K562 (cell line): ENCODE measurements around the gene MEF2B. TPM values are rescaled to one million over a fixed set of nuclear protein-coding genes. Genes with fewer than 3 reads are reported as not detected.

Experiments used
- ATAC-seq: fragments of 200-7000 bp; cut with Tn5 transposase; 3 replicates; pipeline ENCODE4 v1.9.1; 2020; ENCODE audit warnings: moderate library complexity
- BruUV-seq: library from RNA; stranded (reverse); fragments of 400-500 nt; replicated peaks from 2 replicates; lab custom pipeline; 2021; lab: Mats Ljungman, UMichigan
- CTCF ChIA-PET: fragments of 300-600 bp; formaldehyde crosslinking; extraction: SDS; loops from one replicate; lab custom pipeline; 2021; ENCODE audit warnings: low intra/inter-chr PET ratio; lab: Yijun Ruan, JAX
- POLR2A ChIA-PET: fragments of 300-600, 350-650 bp; sonication (Branson Sonifier 250); formaldehyde crosslinking; extraction: SDS; loops from one replicate; lab custom pipeline; 2021; ENCODE audit warnings: antibody characterized with exemption, inconsistent platforms; lab: Yijun Ruan, JAX
- DNase-seq, 4 experiments: peaks; one replicate each; pipeline versions ENCODE4 v3.0.0 to v3.0.0-alpha.2; 2011 to 2018; ENCODE audit warnings: low spot score in 3 of 4, mixed read lengths in 3 of 4; ENCODE audit errors: extremely low read depth in 1 of 4
- FAIRE-seq: peaks from 2 replicates; lab custom pipeline; 2011; peaks lifted over from hg19 to GRCh38; lab: Jason Lieb, UNC
- H2AFZ ChIP-seq: 2 replicates; pipeline ENCODE4 v1.6.0; 2011; ENCODE audit warnings: low read depth, low read length, control low read depth, inconsistent platforms
- H3K27ac ChIP-seq: fragments of 200-600 bp; 3 replicates; pipeline ENCODE4 v1.8.0; 2011; ENCODE audit warnings: low read depth, mild to moderate bottlenecking, control low read depth, inconsistent platforms, low read length, moderate library complexity, mixed read lengths; ENCODE audit errors: extremely low read depth
- H3K27me3 ChIP-seq, 2 experiments: fragments of 300-600 bp in 1 of 2; 2 replicates in 1 of 2; 3 replicates in 1 of 2; pipeline versions ENCODE4 v1.6.0 to v1.8.0; 2011; ENCODE audit warnings: inconsistent platforms in 2 of 2, low read length in 2 of 2, mild to moderate bottlenecking in 1 of 2, mixed read lengths in 1 of 2, moderate library complexity in 1 of 2; ENCODE audit not compliant: control insufficient read depth in 2 of 2, insufficient read depth in 2 of 2
- H3K36me3 ChIP-seq: fragments of 300-600 bp; 3 replicates; pipeline ENCODE4 v1.8.0; 2011; ENCODE audit warnings: mild to moderate bottlenecking, low read length, inconsistent platforms; ENCODE audit not compliant: control insufficient read depth, insufficient read depth
- H3K4me1 ChIP-seq, 2 experiments: fragments of 200-600 bp in 1 of 2; replicated peaks in 1 of 2; 2 replicates in 1 of 2; 3 replicates in 1 of 2; pipeline versions ENCODE4 v1.5.1 to v1.8.0; 2011; ENCODE audit warnings: inconsistent platforms in 2 of 2, low read length in 2 of 2, mild to moderate bottlenecking in 1 of 2, mixed read lengths in 1 of 2, moderate library complexity in 1 of 2; ENCODE audit not compliant: control insufficient read depth in 2 of 2, insufficient read depth in 2 of 2
- H3K4me2 ChIP-seq: 2 replicates; pipeline ENCODE4 v1.6.1; 2011; ENCODE audit warnings: low read length, control low read depth, inconsistent platforms, mixed read lengths; ENCODE audit not compliant: insufficient read depth
- H3K4me3 ChIP-seq: fragments of 200-600 bp; sonication (generic), shearing (Covaris generic); 2 replicates; pipeline ENCODE4 v1.5.1; 2016; ENCODE audit warnings: control low read depth, inconsistent platforms
- H3K79me2 ChIP-seq: fragments of 200-600 bp; 3 replicates; pipeline ENCODE4 v1.8.0; 2011; ENCODE audit warnings: low read length, inconsistent platforms; ENCODE audit not compliant: control insufficient read depth, insufficient read depth
- H3K9ac ChIP-seq, 2 experiments: 2 replicates each; pipeline versions ENCODE4 v1.6.0 to v1.6.1; 2011; ENCODE audit warnings: low read depth in 2 of 2, low read length in 2 of 2, control low read depth in 1 of 2, inconsistent platforms in 1 of 2, mild to moderate bottlenecking in 1 of 2, mixed read lengths in 1 of 2; ENCODE audit not compliant: insufficient read depth in 1 of 2
- H3K9me1 ChIP-seq: one replicate; pipeline ENCODE4 v1.6.0; 2011; ENCODE audit warnings: inconsistent platforms, mild to moderate bottlenecking, low read length, moderate library complexity; ENCODE audit not compliant: control insufficient read depth, insufficient read depth
- H3K9me3 ChIP-seq: replicated peaks from 2 replicates; pipeline ENCODE4 v1.5.1; 2011; ENCODE audit warnings: low read depth, low read length, inconsistent platforms; ENCODE audit not compliant: control insufficient read depth, insufficient read depth
- H4K20me1 ChIP-seq: replicated peaks from 2 replicates; pipeline ENCODE4 v1.6.1; 2011; ENCODE audit warnings: low read length, inconsistent platforms, mixed read lengths; ENCODE audit not compliant: control insufficient read depth, insufficient read depth
- BMI1 ChIP-seq: fragments of 150-350 bp; IDR thresholded peaks from 2 replicates; pipeline ENCODE4 v1.6.1; 2014; ENCODE audit warnings: low read length
- CHD2 ChIP-seq: IDR thresholded peaks from 2 replicates; pipeline ENCODE4 v1.6.1; 2011; ENCODE audit warnings: low read depth, low read length
- ELF1 ChIP-seq: fragments of 200-800 bp; sonication (Bioruptor generic); IDR thresholded peaks from 2 replicates; pipeline ENCODE4 v1.6.1; 2016; ENCODE audit warnings: missing genetic modification characterization, missing compliant biosample characterization
- ELK1 ChIP-seq: sonication (generic); formaldehyde crosslinking; IDR thresholded peaks from 2 replicates; pipeline ENCODE4 v1.8.1; 2022; ENCODE audit warnings: missing genetic modification reagents
- HNRNPH1 ChIP-seq: fragments of 200-400 bp; formaldehyde crosslinking; optimal IDR thresholded peaks from 2 replicates; pipeline ENCODE3; 2017; ENCODE audit warnings: low read depth, mild to moderate bottlenecking, low read length, moderate library complexity
- ILK ChIP-seq: fragments of 450-650 bp; IDR thresholded peaks from 2 replicates; pipeline ENCODE4 v1.6.1; 2016; ENCODE audit warnings: missing genetic modification characterization, low read depth, mild to moderate bottlenecking, missing compliant biosample characterization, moderate library complexity, borderline replicate concordance
- KAT8 ChIP-seq: fragments of 450-650 bp; IDR thresholded peaks from 2 replicates; pipeline ENCODE4 v1.6.1; 2016; ENCODE audit warnings: low read depth, mild to moderate bottlenecking
- MCM3 ChIP-seq: fragments of 450-650 bp; IDR thresholded peaks from 2 replicates; pipeline ENCODE4 v1.6.1; 2016
- RHOXF2B ChIP-seq: fragments of 250-450 bp; sonication (Bioruptor Pico); conservative IDR thresholded peaks from 2 replicates; pipeline ENCODE4 v1.5.1; 2021
- ZNF395 ChIP-seq: fragments of 200-800 bp; sonication (Bioruptor generic); IDR thresholded peaks from 2 replicates; pipeline ENCODE4 v1.6.1; 2017; ENCODE audit warnings: missing genetic modification characterization, missing compliant biosample characterization
- WGBS: fragments of 100-300 bp; shearing (Covaris generic); methylation state at CpG from one replicate; pipeline ENCODE4 v1.1.6; 2016; ENCODE audit warnings: low coverage, mixed read lengths; ENCODE audit not compliant: insufficient coverage; ENCODE audit errors: missing lambda C conversion rate; 5-methylcytosine and 5-hydroxymethylcytosine counted together
- in situ Hi-C: fragments of 300-500 bp; cut with MboI; formaldehyde crosslinking; loops from 4 replicates; pipeline ENCODE4 v1.15.0; 2018; ENCODE audit warnings: inconsistent platforms, mixed read lengths
- intact Hi-C: fragments of 100-400 bp; cut with micrococcal nuclease; formaldehyde crosslinking; loops from 2 replicates; pipeline ENCODE4 v1.14.2; 2022
- polyA plus RNA-seq, 8 experiments: library from polyadenylated mRNA; depleted of rRNA in 4 of 8; stranded (reverse) in 5 of 8; unstranded in 3 of 8; fragments of >200 nt; fragmentation: Nextera tagmentation in 2 of 8; fragmentation: Illumina TruSeq in 1 of 8; extraction: Ambion mirVana in 2 of 8; extraction: Trizol in 1 of 8; gene quantifications; 2 replicates each; pipeline versions ENCODE4 v1.2.1 to v1.2.3, GENCODE V29; 2011 to 2014; ENCODE audit warnings: inconsistent platforms in 1 of 8, missing spikeins in 1 of 8
- total RNA-seq, 7 experiments: library from RNA; depleted of rRNA in 6 of 7; stranded (reverse); fragments of >200 nt in 6 of 7; fragmentation: Illumina TruSeq in 2 of 7; extraction: Trizol in 2 of 7; gene quantifications; 2 replicates each; pipeline versions ENCODE4 v1.2.1 to v1.2.3, GENCODE V29; 2011 to 2021; ENCODE audit warnings: low replicate concordance in 1 of 7
- TF ChIP-seq, protein P1 (sequence below): fragments of 250-450 bp; sonication (Bioruptor Pico); IDR thresholded peaks from 2 replicates; pipeline ENCODE4 v1.4.0; 2020; ENCODE audit warnings: mild to moderate bottlenecking, moderate library complexity, borderline replicate concordance
- TF ChIP-seq, protein P2 (sequence below): fragments of 250-450 bp; sonication (Bioruptor Pico); IDR thresholded peaks from 2 replicates; pipeline ENCODE4 v1.8.0; 2021; ENCODE audit warnings: mild to moderate bottlenecking, moderate library complexity
- TF ChIP-seq, protein P3 (sequence below): fragments of 450-650 bp; IDR thresholded peaks from 2 replicates; pipeline ENCODE4 v1.6.1; 2017; ENCODE audit warnings: antibody characterized with exemption

Gene MEF2B
- total and polyA plus RNA-seq, 9 of the 15 experiments (the other 6 are each of a cell fraction or from before 2014, with no cell fraction given): 0.14 to 1.9 (median 0.71) TPM; not detected in 3

DNA sequence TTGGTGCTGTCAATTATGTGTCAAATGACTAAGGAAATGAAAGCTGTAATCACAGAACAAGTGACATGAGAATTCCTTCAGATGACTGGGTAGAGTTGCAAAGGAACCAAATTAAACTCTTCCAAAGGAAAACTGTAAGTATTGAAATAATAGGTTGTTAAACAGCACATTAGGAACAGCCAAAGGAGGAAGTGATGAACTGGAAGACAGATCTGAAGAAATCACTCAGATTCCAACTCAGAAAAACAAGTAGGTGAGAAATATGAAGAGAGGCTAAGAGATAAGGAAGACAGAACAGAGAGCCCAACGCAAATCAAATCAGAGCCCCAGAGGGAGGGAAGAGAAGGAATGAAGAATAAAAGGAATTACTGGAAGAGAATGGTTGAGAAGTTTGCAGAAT is 47.2 kb downstream of the MEF2B start (continued):
- TF ChIP-seq ZNF395 (CRISPR knock-in tag): no peak
- TF ChIP-seq, protein P1, sequence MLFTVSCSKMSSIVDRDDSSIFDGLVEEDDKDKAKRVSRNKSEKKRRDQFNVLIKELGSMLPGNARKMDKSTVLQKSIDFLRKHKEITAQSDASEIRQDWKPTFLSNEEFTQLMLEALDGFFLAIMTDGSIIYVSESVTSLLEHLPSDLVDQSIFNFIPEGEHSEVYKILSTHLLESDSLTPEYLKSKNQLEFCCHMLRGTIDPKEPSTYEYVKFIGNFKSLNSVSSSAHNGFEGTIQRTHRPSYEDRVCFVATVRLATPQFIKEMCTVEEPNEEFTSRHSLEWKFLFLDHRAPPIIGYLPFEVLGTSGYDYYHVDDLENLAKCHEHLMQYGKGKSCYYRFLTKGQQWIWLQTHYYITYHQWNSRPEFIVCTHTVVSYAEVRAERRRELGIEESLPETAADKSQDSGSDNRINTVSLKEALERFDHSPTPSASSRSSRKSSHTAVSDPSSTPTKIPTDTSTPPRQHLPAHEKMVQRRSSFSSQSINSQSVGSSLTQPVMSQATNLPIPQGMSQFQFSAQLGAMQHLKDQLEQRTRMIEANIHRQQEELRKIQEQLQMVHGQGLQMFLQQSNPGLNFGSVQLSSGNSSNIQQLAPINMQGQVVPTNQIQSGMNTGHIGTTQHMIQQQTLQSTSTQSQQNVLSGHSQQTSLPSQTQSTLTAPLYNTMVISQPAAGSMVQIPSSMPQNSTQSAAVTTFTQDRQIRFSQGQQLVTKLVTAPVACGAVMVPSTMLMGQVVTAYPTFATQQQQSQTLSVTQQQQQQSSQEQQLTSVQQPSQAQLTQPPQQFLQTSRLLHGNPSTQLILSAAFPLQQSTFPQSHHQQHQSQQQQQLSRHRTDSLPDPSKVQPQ (CRISPR knock-in tag): no peak

GRCh38 chr19:19121371-19121770 is 48.7 kb downstream of the MEF2B start:
- Histone ChIP-seq H3K4me2 (peak overlapping the region; percentile 73), H3K9me1 (no peaks in the 10 kb centered on the region), H2AFZ (no peak overlapping the region), H3K79me2 (no peaks in the 10 kb centered on the region; the same call in 2 of the 3 replicates), H3K36me3 (peaks cover 50% of the 10 kb centered on the region), H3K9ac (peak overlapping the region in 1 of 2 experiments; percentile 89; a peak in 2 of 4 replicates), H3K4me3 (no peak overlapping the region), H3K9me3 (no peaks in the 10 kb centered on the region), H3K4me1 (peaks cover 8 to 29% of the 10 kb centered on the region in 2 experiments), H3K27ac (peak overlapping the region; percentile 52; the same call in 1 of the 3 replicates), H4K20me1 (no peaks in the 10 kb centered on the region), H3K27me3 (no peaks in the 10 kb centered on the region)
- intact Hi-C loops: no loop called here
- no peak for ATAC-seq
- DNase-seq: no peak
- ChIA-PET POLR2A (no interaction called here), CTCF (no interaction called here)
- no TSS peak for BruUV-seq
- WGBS: 98% methylated on average over 7 of the region's 10 CpGs
- in situ Hi-C loops: no loop called here
- no peak for FAIRE-seq
- TF ChIP-seq MCM3 (no peak), ILK (tag) (no peak), CHD2 (no peak), RHOXF2B (no peak), KAT8 (no peak), ELK1 (CRISPR knock-in tag) (no peak), HNRNPH1 (no peak), BMI1 (no peak), ELF1 (tag) (no peak)
- TF ChIP-seq, protein P2, sequence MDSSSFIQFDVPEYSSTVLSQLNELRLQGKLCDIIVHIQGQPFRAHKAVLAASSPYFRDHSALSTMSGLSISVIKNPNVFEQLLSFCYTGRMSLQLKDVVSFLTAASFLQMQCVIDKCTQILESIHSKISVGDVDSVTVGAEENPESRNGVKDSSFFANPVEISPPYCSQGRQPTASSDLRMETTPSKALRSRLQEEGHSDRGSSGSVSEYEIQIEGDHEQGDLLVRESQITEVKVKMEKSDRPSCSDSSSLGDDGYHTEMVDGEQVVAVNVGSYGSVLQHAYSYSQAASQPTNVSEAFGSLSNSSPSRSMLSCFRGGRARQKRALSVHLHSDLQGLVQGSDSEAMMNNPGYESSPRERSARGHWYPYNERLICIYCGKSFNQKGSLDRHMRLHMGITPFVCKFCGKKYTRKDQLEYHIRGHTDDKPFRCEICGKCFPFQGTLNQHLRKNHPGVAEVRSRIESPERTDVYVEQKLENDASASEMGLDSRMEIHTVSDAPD: no peak
- TF ChIP-seq, protein P3, sequence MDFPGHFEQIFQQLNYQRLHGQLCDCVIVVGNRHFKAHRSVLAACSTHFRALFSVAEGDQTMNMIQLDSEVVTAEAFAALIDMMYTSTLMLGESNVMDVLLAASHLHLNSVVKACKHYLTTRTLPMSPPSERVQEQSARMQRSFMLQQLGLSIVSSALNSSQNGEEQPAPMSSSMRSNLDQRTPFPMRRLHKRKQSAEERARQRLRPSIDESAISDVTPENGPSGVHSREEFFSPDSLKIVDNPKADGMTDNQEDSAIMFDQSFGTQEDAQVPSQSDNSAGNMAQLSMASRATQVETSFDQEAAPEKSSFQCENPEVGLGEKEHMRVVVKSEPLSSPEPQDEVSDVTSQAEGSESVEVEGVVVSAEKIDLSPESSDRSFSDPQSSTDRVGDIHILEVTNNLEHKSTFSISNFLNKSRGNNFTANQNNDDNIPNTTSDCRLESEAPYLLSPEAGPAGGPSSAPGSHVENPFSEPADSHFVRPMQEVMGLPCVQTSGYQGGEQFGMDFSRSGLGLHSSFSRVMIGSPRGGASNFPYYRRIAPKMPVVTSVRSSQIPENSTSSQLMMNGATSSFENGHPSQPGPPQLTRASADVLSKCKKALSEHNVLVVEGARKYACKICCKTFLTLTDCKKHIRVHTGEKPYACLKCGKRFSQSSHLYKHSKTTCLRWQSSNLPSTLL: no peak
